Measurements from ENCODE around the gene RGS19. TPM values are rescaled to one million over a fixed set of nuclear protein-coding genes. Genes with fewer than 3 reads are reported as not detected.
A peak's percentile ranks its signal among the peaks of the same experiment; 100 is the strongest.

RGS19 gene
- total RNA-seq, 2 donors from 2014 or later = 38.1 to 40.0 TPM

GRCh38 chr20:64104667-64105451 lies 25.5 kb upstream of the RGS19 start:
- Mint-ChIP-seq H3K27me3 (ENCODE audit: low read depth) (peaks cover 23% of the 10 kb centered on the region), H3K9me3 (no peaks in the 10 kb centered on the region), H3K4me3 (no peak overlapping the region), H3K4me1 (ENCODE audit: low read depth) (peaks cover 20% of the 10 kb centered on the region), H3K36me3 (ENCODE audit: insufficient read depth in 2 of 2) (no peaks in the 10 kb centered on the region), H3K27ac (no peak overlapping the region)
- DNase-seq (no peak), ATAC-seq (replicated peaks in 1 of 2) (no peak)

- ATAC-seq (replicated peaks in 1 of 2) (no peak), DNase-seq (no peak)
- Mint-ChIP-seq H3K27me3 (ENCODE audit: low read depth) (peaks cover 23% of the 10 kb centered on the region), H3K4me3 (no peak overlapping the region), H3K9me3 (no peaks in the 10 kb centered on the region), H3K4me1 (ENCODE audit: low read depth) (peaks cover 20% of the 10 kb centered on the region), H3K27ac (no peak overlapping the region), H3K36me3 (ENCODE audit: insufficient read depth in 2 of 2) (no peaks in the 10 kb centered on the region)
Observed at GRCh38 chr20:64103871-64104666, 24.8 kb upstream of the RGS19 start.

DNA sequence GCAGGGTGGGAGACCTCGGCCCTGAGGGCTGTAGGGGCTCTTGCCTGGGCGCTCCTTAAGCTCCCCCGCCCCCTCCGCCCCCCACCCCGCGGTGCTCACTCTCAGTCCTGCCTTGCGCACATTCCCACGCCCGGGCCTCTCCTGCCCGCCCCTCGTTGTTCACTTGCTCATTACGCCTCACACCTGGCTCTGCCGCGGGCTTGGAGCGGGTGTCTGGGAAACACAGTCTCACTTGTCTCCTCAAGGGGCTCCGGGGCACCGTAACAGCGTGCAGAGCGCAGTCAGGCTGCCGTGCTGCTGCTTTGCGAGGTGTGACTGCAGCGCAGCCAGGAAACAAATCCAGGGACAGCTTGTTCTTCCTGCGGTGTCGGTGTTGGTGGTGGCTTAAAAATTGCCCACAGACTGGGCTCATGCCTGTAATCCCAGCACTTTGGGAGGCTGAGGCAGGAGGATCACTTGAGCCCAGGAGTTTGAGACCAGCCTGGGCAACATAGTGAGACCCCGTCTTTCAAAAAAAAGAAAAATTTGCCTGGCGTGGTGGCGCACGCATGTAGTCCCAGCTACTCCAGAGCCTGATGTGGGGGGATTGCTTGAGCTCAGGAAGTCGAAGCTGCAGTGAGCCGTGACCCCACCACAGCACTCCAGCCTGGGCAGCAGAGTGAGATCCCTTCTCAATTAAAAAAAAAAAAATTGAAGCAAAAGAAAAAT lies 23.5 kb upstream of the RGS19 start:
- peak overlapping the region; percentile 67 to 77 for H3K4me3 Mint-ChIP-seq
- H3K27ac Mint-ChIP-seq = no peak overlapping the region
- peaks cover 20% of the 10 kb centered on the region for H3K4me1 Mint-ChIP-seq (ENCODE audit: low read depth)
- ATAC-seq (replicated peaks in 1 of 2) (peak; percentile 2 to 5), DNase-seq (no peak)
- H3K9me3 Mint-ChIP-seq = no peaks in the 10 kb centered on the region
- peaks cover 23% of the 10 kb centered on the region for H3K27me3 Mint-ChIP-seq (ENCODE audit: low read depth)
- H3K36me3 Mint-ChIP-seq (ENCODE audit: insufficient read depth in 2 of 2) = no peaks in the 10 kb centered on the region

- no peaks in the 10 kb centered on the region for H3K36me3 Mint-ChIP-seq (ENCODE audit: insufficient read depth in 2 of 2)
- H3K27ac Mint-ChIP-seq = no peak overlapping the region
- DNase-seq (peak; percentile 80 to 87), ATAC-seq (replicated peaks in 1 of 2) (peak; percentile 89 to 94)
- peak overlapping the region; percentile 50 to 77 for H3K4me3 Mint-ChIP-seq
- peaks cover 20% of the 10 kb centered on the region for H3K4me1 Mint-ChIP-seq (ENCODE audit: low read depth)
- no peaks in the 10 kb centered on the region for H3K9me3 Mint-ChIP-seq
- H3K27me3 Mint-ChIP-seq (ENCODE audit: low read depth) = peaks cover 23% of the 10 kb centered on the region
Observed at GRCh38 chr20:64101731-64102621, 22.7 kb upstream of the RGS19 start.

GRCh38 chr20:64100946-64101688 lies 21.8 kb upstream of the RGS19 start:
- H3K36me3 Mint-ChIP-seq (ENCODE audit: insufficient read depth in 2 of 2) = peaks cover 2 to 5% of the 10 kb centered on the region in 2 donors
- no peak overlapping the region for H3K27ac Mint-ChIP-seq
- H3K27me3 Mint-ChIP-seq (ENCODE audit: low read depth) = peaks cover 23% of the 10 kb centered on the region
- peaks cover 20% of the 10 kb centered on the region for H3K4me1 Mint-ChIP-seq (ENCODE audit: low read depth)
- no peak for DNase-seq
- no peak for ATAC-seq (replicated peaks in 1 of 2)
- H3K9me3 Mint-ChIP-seq = peaks cover 4 to 5% of the 10 kb centered on the region in 2 donors
- peak overlapping the region; percentile 50 to 64 for H3K4me3 Mint-ChIP-seq

GRCh38 chr20:64100566-64100888 lies 21.2 kb upstream of the RGS19 start:
- no peak for DNase-seq
- Mint-ChIP-seq H3K9me3 (peaks cover 4 to 5% of the 10 kb centered on the region in 2 donors), H3K36me3 (ENCODE audit: insufficient read depth in 2 of 2) (peaks cover 2 to 5% of the 10 kb centered on the region in 2 donors), H3K27ac (no peak overlapping the region), H3K4me1 (ENCODE audit: low read depth) (peaks cover 20% of the 10 kb centered on the region), H3K4me3 (no peak overlapping the region), H3K27me3 (ENCODE audit: low read depth) (peaks cover 23% of the 10 kb centered on the region)
- ATAC-seq (replicated peaks in 1 of 2) = no peak

DNA sequence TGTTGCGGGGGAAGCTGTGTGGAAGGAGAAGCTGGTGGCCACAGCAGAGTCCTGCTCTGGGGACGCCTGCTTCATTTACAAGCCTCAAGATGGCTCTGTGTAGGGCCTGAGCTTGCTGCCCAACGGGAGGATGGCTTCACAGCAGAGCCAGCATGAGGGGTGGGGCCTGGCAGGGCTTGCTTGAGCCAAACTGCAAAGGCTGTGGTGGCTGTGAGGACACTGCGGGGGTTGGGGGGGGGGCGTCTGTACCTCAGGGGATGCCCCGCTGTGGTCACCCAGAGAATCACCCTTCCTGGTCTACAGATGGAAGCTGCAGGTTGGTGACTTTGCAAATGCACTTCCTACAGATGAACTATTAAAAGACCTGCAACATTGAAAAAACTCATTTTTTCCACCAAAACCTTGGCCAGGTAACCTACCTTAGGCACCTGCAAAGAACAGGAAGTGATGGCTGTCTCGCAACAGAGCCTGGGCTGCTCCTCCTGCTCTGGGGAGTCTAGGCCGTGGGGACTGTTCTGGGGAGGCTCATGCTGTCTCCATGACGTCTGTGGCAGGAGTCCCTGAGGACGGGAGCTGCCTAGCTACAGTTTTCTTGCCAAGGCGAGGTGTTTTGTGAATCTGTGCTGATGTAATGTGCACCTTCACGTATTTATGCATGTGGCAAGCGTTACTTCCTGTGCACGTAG lies 20.7 kb upstream of the RGS19 start:
- Mint-ChIP-seq H3K36me3 (ENCODE audit: insufficient read depth in 2 of 2) (peaks cover 2 to 5% of the 10 kb centered on the region in 2 donors), H3K9me3 (peaks cover 4 to 5% of the 10 kb centered on the region in 2 donors), H3K4me1 (ENCODE audit: low read depth) (peaks cover 20% of the 10 kb centered on the region), H3K27me3 (ENCODE audit: low read depth) (peaks cover 23% of the 10 kb centered on the region), H3K4me3 (no peak overlapping the region), H3K27ac (no peak overlapping the region)
- DNase-seq = no peak
- ATAC-seq (replicated peaks in 1 of 2) = peak in 1 of 2 donors; percentile 12

GRCh38 chr20:64099086-64099786 lies 19.9 kb upstream of the RGS19 start:
- no peak for ATAC-seq (replicated peaks in 1 of 2)
- peaks cover 2 to 5% of the 10 kb centered on the region in 2 donors for H3K36me3 Mint-ChIP-seq (ENCODE audit: insufficient read depth in 2 of 2)

DNA sequence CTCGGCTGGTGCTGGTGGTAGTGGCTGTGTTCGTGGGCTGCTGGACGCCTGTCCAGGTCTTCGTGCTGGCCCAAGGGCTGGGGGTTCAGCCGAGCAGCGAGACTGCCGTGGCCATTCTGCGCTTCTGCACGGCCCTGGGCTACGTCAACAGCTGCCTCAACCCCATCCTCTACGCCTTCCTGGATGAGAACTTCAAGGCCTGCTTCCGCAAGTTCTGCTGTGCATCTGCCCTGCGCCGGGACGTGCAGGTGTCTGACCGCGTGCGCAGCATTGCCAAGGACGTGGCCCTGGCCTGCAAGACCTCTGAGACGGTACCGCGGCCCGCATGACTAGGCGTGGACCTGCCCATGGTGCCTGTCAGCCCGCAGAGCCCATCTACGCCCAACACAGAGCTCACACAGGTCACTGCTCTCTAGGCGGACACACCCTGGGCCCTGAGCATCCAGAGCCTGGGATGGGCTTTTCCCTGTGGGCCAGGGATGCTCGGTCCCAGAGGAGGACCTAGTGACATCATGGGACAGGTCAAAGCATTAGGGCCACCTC lies 19.2 kb upstream of the RGS19 start:
- peaks cover 4 to 5% of the 10 kb centered on the region in 2 donors for H3K9me3 Mint-ChIP-seq
- no peak overlapping the region for H3K4me3 Mint-ChIP-seq
- DNase-seq (no peak), ATAC-seq (replicated peaks in 1 of 2) (no peak)
- peaks cover 20% of the 10 kb centered on the region for H3K4me1 Mint-ChIP-seq (ENCODE audit: low read depth)
- peaks cover 19% of the 10 kb centered on the region for H3K27me3 Mint-ChIP-seq (ENCODE audit: low read depth)
- H3K27ac Mint-ChIP-seq = no peak overlapping the region
- H3K36me3 Mint-ChIP-seq (ENCODE audit: insufficient read depth in 2 of 2) = peaks cover 2 to 5% of the 10 kb centered on the region in 2 donors

More at GRCh38 chr20:64099086-64099786, 19.9 kb upstream of the RGS19 start:
- H3K27me3 Mint-ChIP-seq (ENCODE audit: low read depth) = peaks cover 23% of the 10 kb centered on the region
- no peak overlapping the region for H3K27ac Mint-ChIP-seq
- peaks cover 20% of the 10 kb centered on the region for H3K4me1 Mint-ChIP-seq (ENCODE audit: low read depth)
- H3K4me3 Mint-ChIP-seq = no peak overlapping the region
- no peak for DNase-seq
- peaks cover 4 to 5% of the 10 kb centered on the region in 2 donors for H3K9me3 Mint-ChIP-seq

DNA sequence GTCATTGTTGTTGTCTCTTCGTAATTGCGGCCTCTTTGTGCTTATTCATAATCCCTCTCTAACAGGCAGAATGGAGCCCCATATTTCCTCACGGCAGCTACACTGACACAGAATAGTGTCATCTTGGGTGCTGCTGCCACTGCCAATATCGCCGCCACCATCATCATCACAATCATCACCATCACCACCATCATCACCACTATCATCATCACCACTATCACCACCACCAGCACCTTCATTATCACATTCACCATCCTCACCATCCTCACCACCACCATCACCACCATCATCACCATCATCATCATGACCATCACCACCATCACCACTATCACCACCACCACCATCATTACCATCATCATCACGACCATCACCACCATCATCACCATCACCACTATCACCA lies 17.2 kb upstream of the RGS19 start:
- DNase-seq (no peak), ATAC-seq (replicated peaks in 1 of 2) (no peak)
- H3K4me3 Mint-ChIP-seq = no peak overlapping the region
- no peak overlapping the region for H3K27ac Mint-ChIP-seq
- H3K4me1 Mint-ChIP-seq (ENCODE audit: low read depth) = peaks cover 16% of the 10 kb centered on the region
- H3K27me3 Mint-ChIP-seq (ENCODE audit: low read depth) = peaks cover 7% of the 10 kb centered on the region
- peaks cover 2 to 5% of the 10 kb centered on the region in 2 donors for H3K36me3 Mint-ChIP-seq (ENCODE audit: insufficient read depth in 2 of 2)
- H3K9me3 Mint-ChIP-seq = peaks cover 4 to 5% of the 10 kb centered on the region in 2 donors

DNA sequence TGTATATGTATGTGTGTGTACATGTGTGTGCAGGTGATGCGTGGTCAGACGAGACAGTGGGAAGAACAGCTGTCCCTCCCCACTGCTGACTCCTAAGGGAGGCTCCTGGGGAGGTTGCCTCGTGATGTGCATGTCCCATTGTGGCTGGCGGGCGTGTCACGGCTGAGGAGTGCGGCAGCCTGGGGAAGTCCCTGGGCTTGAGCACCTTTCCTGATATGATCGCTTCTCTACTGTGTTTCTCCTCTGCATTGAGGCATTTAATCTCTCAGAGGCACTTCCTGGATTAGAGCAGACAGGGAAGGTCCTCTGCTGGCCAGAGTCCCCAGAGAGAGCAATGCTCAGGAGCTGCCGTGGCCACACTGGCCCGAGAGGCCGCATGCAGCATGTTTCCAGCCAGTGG lies 16.6 kb upstream of the RGS19 start:
- H3K36me3 Mint-ChIP-seq (ENCODE audit: insufficient read depth in 2 of 2) = peaks cover 2 to 5% of the 10 kb centered on the region in 2 donors
- DNase-seq (no peak), ATAC-seq (replicated peaks in 1 of 2) (peak in 1 of 2 donors; percentile 53)
- H3K9me3 Mint-ChIP-seq = peaks cover 4 to 5% of the 10 kb centered on the region in 2 donors
- H3K27me3 Mint-ChIP-seq (ENCODE audit: low read depth) = peaks cover 1% of the 10 kb centered on the region
- no peak overlapping the region for H3K4me3 Mint-ChIP-seq
- no peak overlapping the region for H3K27ac Mint-ChIP-seq
- peaks cover 9% of the 10 kb centered on the region for H3K4me1 Mint-ChIP-seq (ENCODE audit: low read depth)
